Measurements from ENCODE around the gene ORMDL3. TPM values are rescaled to one million over a fixed set of nuclear protein-coding genes. Genes with fewer than 3 reads are reported as not detected.

ORMDL3 gene
- polyA plus RNA-seq, 2 of the 4 experiments (the other 2 are of a cell fraction): 26.9 to 52.1 TPM

GRCh38 chr17:39927929-39928857, 792 bp upstream of the ORMDL3 start:
- DNase-seq (ENCODE audit: low read depth in 1 of 2, low spot score in 1 of 2) (peak; percentile 35 to 42), FAIRE-seq (no peak), ATAC-seq (peak; percentile 11 to 43; a peak in 5 of 6 replicates)
- Histone ChIP-seq H3K4me3 (peak overlapping the region; percentile 79), H3K4me2 (peak overlapping the region; percentile 85), H3K9me3 (no peaks in the 10 kb centered on the region), H3K4me1 (peaks cover 41% of the 10 kb centered on the region), H3K27ac (peak overlapping the region; percentile 70 to 93)
- peak; percentile 79 for TF ChIP-seq PHF8 (IDR thresholded peaks at IDR 0.05; ENCODE audit: borderline replicate concordance, low read depth)
- no peak for TF ChIP-seq FOXS1 (CRISPR knock-in tag; IDR thresholded peaks at IDR 0.05)
- TF ChIP-seq ZNF302 (CRISPR knock-in tag; IDR thresholded peaks at IDR 0.05): no peak
- ChIA-PET POLR2A (interaction anchor here (1.0 to 1.2 kb wide), 2 partner anchors 25 to 52 kb away, joined by 7 read pairs; partner anchors contain the start of gene PSMD3), CTCF (interaction anchor here (0.8 to 4.0 kb wide), 5 partner anchors 11 to 30 kb away, joined by 3 to 18 read pairs (median 10); no protein-coding TSS in a partner anchor)
- WGBS (ENCODE audit: missing lambda C conversion rate): 52% methylated on average over 16 of the region's 17 CpGs

GRCh38 chr17:39926588-39927100, 757 bp downstream of the ORMDL3 start:
- no peak for FAIRE-seq
- Histone ChIP-seq H3K4me3 (peak overlapping the region; percentile 79), H3K9me3 (no peaks in the 10 kb centered on the region), H3K4me1 (peaks cover 41% of the 10 kb centered on the region), H3K4me2 (peak overlapping the region; percentile 85), H3K27ac (peak overlapping the region; percentile 79 to 93)
- ChIA-PET POLR2A (interaction anchor here (1.0 kb wide), 1 partner anchor 26 kb away, joined by 7 read pairs; no protein-coding TSS in a partner anchor), CTCF (interaction anchor here (0.7 to 4.0 kb wide), 4 partner anchors 12 to 173 kb away, joined by 3 to 18 read pairs (median 6); no protein-coding TSS in a partner anchor)
- DNase-seq (ENCODE audit: low read depth in 1 of 2, low spot score in 1 of 2): peak in 1 of 2 experiments; percentile 62
- peak; percentile 20 to 45; a peak in 4 of 6 replicates for ATAC-seq
- no peak for TF ChIP-seq RARB (CRISPR knock-in tag; IDR thresholded peaks at IDR 0.05)
- TF ChIP-seq HOXB13 (CRISPR knock-in tag; IDR thresholded peaks at IDR 0.05; ENCODE audit: low read depth): no peak
- TF ChIP-seq FOXS1 (CRISPR knock-in tag; IDR thresholded peaks at IDR 0.05): no peak
- TF ChIP-seq EP300 (IDR thresholded peaks at IDR 0.05): no peak
- TF ChIP-seq MYC (IDR thresholded peaks at IDR 0.05; ENCODE audit: borderline replicate concordance, low read length): no peak
- no peak for TF ChIP-seq RAD21 (conservative IDR thresholded peaks at IDR 0.05 in 1 of 2, IDR thresholded peaks at IDR 0.05 in 1 of 2)
- no peak for TF ChIP-seq SMC3 (IDR thresholded peaks at IDR 0.05)
- no peak for TF ChIP-seq NPAS2 (CRISPR knock-in tag; IDR thresholded peaks at IDR 0.05; ENCODE audit: borderline replicate concordance)
- WGBS (ENCODE audit: missing lambda C conversion rate): 12% methylated on average over 14 of the region's 15 CpGs

- Histone ChIP-seq H3K4me1 (peaks cover 41% of the 10 kb centered on the region), H3K4me2 (peak overlapping the region; percentile 85), H3K4me3 (peak overlapping the region; percentile 79), H3K27ac (peak overlapping the region in 1 of 2 experiments; percentile 93; a peak in 3 of 6 replicates), H3K9me3 (no peaks in the 10 kb centered on the region)
- CTCF ChIA-PET: interaction anchor here (0.7 to 4.0 kb wide), 6 partner anchors 11 to 173 kb away, joined by 3 to 18 read pairs (median 4); partner anchors contain the start of gene PSMD3
- DNase-seq (ENCODE audit: low read depth in 1 of 2, low spot score in 1 of 2): no peak
- FAIRE-seq: no peak
- no peak for ATAC-seq
- 77% methylated on average over 4 of the region's 4 CpGs for WGBS (ENCODE audit: missing lambda C conversion rate)
- no peak for TF ChIP-seq POLR2A (IDR thresholded peaks at IDR 0.05; ENCODE audit: low read length)
- no peak for TF ChIP-seq SREBF2 (IDR thresholded peaks at IDR 0.05)
- TF ChIP-seq CHD2 (IDR thresholded peaks at IDR 0.05; ENCODE audit: low read length, partially characterized antibody): no peak
- TF ChIP-seq FOXS1 (CRISPR knock-in tag; IDR thresholded peaks at IDR 0.05): no peak
- TF ChIP-seq EP300 (IDR thresholded peaks at IDR 0.05): no peak
- no peak for TF ChIP-seq RAD21 (conservative IDR thresholded peaks at IDR 0.05 in 1 of 2, IDR thresholded peaks at IDR 0.05 in 1 of 2)
- TF ChIP-seq BCL3 (IDR thresholded peaks at IDR 0.05): no peak
- TF ChIP-seq GATA3 (IDR thresholded peaks at IDR 0.05; ENCODE audit: borderline replicate concordance): no peak
- TF ChIP-seq PBX3 (IDR thresholded peaks at IDR 0.05): no peak
- TF ChIP-seq KDM1A (IDR thresholded peaks at IDR 0.05; ENCODE audit: low read depth): no peak
- TF ChIP-seq ZNF302 (CRISPR knock-in tag; IDR thresholded peaks at IDR 0.05): no peak
- no peak for TF ChIP-seq CEBPB (IDR thresholded peaks at IDR 0.05)
- POLR2A ChIA-PET: no interaction called here
Observed at GRCh38 chr17:39926135-39926587, 1.2 kb downstream of the ORMDL3 start.

Measured in A549 (cell line).